ENCODE data around the gene MYO15B. TPM values are rescaled to one million over a fixed set of nuclear protein-coding genes. Genes with fewer than 3 reads are reported as not detected.
A peak's percentile ranks its signal among the peaks of the same experiment; 100 is the strongest.

Gene MYO15B
- total RNA-seq, 4 donors from 2014 or later, result 4.5 to 34.6 (median 14.3) TPM

DNA sequence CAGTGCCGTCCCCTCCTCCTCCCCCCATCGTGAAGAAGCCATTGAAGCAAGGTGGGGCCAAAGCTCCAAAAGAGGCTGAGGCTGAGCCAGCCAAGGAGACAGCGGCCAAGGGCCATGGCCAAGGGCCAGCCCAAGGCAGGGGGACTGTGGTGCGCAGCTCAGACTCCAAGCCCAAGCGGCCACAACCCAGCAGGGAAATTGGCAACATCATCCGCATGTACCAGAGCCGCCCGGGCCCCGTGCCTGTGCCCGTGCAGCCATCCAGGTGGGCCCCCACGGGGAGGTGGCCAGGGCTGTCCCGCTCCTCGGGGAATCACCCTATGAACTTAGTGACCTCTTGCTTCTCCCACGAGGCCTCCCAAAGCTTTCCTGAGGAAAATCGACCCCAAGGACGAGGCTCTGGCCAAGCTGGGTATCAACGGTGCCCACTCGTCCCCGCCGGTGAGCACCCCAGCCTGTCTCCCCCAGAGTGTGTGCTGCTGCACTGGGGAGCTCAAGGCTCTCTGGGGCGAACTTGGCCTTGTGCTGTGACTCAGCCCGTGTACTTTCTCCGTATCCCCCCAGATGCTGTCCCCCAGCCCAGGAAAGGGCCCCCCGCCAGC is 29.0 kb downstream of the MYO15B start:
- Histone ChIP-seq H3K9me3 (no peaks in the 10 kb centered on the region), H3K27ac (no peak overlapping the region), H3K27me3 (no peaks in the 10 kb centered on the region), H3K4me3 (no peak overlapping the region), H3K36me3 (peaks cover 0 to 6% of the 10 kb centered on the region in 2 donors), H3K4me1 (no peaks in the 10 kb centered on the region)
- DNase-seq (no peak), ATAC-seq (no peak)
- intact Hi-C loops (cut with DNase I; ENCODE audit: low total_unique reads) (no loop called here), in situ Hi-C loops (cut with MboI; ENCODE audit: low sequenced_read_pairs in 4 of 4) (no loop called here)
- TF ChIP-seq, protein P1, sequence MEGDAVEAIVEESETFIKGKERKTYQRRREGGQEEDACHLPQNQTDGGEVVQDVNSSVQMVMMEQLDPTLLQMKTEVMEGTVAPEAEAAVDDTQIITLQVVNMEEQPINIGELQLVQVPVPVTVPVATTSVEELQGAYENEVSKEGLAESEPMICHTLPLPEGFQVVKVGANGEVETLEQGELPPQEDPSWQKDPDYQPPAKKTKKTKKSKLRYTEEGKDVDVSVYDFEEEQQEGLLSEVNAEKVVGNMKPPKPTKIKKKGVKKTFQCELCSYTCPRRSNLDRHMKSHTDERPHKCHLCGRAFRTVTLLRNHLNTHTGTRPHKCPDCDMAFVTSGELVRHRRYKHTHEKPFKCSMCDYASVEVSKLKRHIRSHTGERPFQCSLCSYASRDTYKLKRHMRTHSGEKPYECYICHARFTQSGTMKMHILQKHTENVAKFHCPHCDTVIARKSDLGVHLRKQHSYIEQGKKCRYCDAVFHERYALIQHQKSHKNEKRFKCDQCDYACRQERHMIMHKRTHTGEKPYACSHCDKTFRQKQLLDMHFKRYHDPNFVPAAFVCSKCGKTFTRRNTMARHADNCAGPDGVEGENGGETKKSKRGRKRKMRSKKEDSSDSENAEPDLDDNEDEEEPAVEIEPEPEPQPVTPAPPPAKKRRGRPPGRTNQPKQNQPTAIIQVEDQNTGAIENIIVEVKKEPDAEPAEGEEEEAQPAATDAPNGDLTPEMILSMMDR (IDR thresholded peaks at IDR 0.05 in 4 of 5, conservative IDR thresholded peaks at IDR 0.05 in 1 of 5), result no peak
- no peak for TF ChIP-seq POLR2A (IDR thresholded peaks at IDR 0.05)

GRCh38 chr17:75617218-75617617 is 29.6 kb downstream of the MYO15B start:
- DNase-seq, result no peak
- no peak for ATAC-seq
- peaks cover 0 to 6% of the 10 kb centered on the region in 2 donors for H3K36me3 ChIP-seq
- H3K27me3 ChIP-seq, result no peaks in the 10 kb centered on the region
- H3K9me3 ChIP-seq, result no peaks in the 10 kb centered on the region
- intact Hi-C loops (cut with DNase I; ENCODE audit: low total_unique reads), result no loop called here
- in situ Hi-C loops (cut with MboI; ENCODE audit: low sequenced_read_pairs in 4 of 4), result no loop called here
- no peaks in the 10 kb centered on the region for H3K4me1 ChIP-seq
- H3K4me3 ChIP-seq, result no peak overlapping the region
- H3K27ac ChIP-seq, result no peak overlapping the region
- no peak for TF ChIP-seq POLR2A (IDR thresholded peaks at IDR 0.05)
- TF ChIP-seq, protein P1 (IDR thresholded peaks at IDR 0.05 in 4 of 5, conservative IDR thresholded peaks at IDR 0.05 in 1 of 5), result no peak

DNA sequence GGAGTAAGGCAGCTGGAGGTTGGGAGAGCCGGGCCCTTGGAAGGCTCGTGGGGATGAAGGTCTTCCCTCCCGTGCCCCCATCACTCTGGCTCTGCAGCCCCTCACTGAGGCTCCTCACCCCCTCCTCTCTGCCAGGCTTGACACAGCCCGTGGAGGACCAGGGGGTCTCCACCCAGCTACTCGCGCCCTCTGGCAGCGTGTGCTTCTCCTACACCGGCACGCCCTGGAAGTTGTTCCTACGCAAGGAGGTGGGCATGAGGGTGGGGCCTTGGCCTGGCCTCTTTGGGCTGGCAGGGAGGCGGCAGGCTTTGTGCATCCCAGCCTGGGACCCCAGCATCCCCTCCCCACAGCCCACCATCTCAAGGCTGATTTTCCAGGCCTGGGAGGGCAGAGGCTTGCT is 30.1 kb downstream of the MYO15B start:
- TF ChIP-seq POLR2A (IDR thresholded peaks at IDR 0.05), result no peak
- TF ChIP-seq, protein P1 (IDR thresholded peaks at IDR 0.05 in 4 of 5, conservative IDR thresholded peaks at IDR 0.05 in 1 of 5), result no peak
- H3K9me3 ChIP-seq, result no peaks in the 10 kb centered on the region
- in situ Hi-C loops (cut with MboI; ENCODE audit: low sequenced_read_pairs in 4 of 4), result no loop called here
- H3K36me3 ChIP-seq, result peaks cover 0 to 6% of the 10 kb centered on the region in 2 donors
- H3K27ac ChIP-seq, result no peak overlapping the region
- no peak overlapping the region for H3K4me3 ChIP-seq
- no peaks in the 10 kb centered on the region for H3K4me1 ChIP-seq
- ATAC-seq (no peak), DNase-seq (no peak)
- intact Hi-C loops (cut with DNase I; ENCODE audit: low total_unique reads), result no loop called here
- H3K27me3 ChIP-seq, result no peaks in the 10 kb centered on the region

GRCh38 chr17:75619506-75620431 is 32.2 kb downstream of the MYO15B start:
- peaks cover 0 to 9% of the 10 kb centered on the region in 2 donors for H3K4me1 ChIP-seq
- in situ Hi-C loops (cut with MboI; ENCODE audit: low sequenced_read_pairs in 4 of 4) (no loop called here), intact Hi-C loops (cut with DNase I; ENCODE audit: low total_unique reads) (no loop called here)
- ATAC-seq (no peak), DNase-seq (no peak)
- no peak overlapping the region for H3K27ac ChIP-seq
- H3K27me3 ChIP-seq, result no peaks in the 10 kb centered on the region
- peaks cover 0 to 6% of the 10 kb centered on the region in 2 donors for H3K36me3 ChIP-seq
- no peaks in the 10 kb centered on the region for H3K9me3 ChIP-seq
- TF ChIP-seq POLR2A (IDR thresholded peaks at IDR 0.05), result no peak
- TF ChIP-seq, protein P1 (IDR thresholded peaks at IDR 0.05 in 4 of 5, conservative IDR thresholded peaks at IDR 0.05 in 1 of 5), result peak in 3 of 5 experiments; percentile 6 to 39 (median 31)
- H3K4me3 ChIP-seq, result no peak overlapping the region
